GM18499 (cell line): ENCODE measurements around the gene JUNB.

Experiments
- ATAC-seq: cut with Tn5 transposase; IDR thresholded peaks from one replicate; pipeline ENCODE4 v1.9.1; 2021; ENCODE audit warnings: moderate number of reproducible peaks; ENCODE audit not compliant: insufficient read depth, unreplicated experiment

Gene JUNB

GRCh38 chr19:12773571-12773970, 17.7 kb upstream of the JUNB start:
- ATAC-seq = no peak

DNA sequence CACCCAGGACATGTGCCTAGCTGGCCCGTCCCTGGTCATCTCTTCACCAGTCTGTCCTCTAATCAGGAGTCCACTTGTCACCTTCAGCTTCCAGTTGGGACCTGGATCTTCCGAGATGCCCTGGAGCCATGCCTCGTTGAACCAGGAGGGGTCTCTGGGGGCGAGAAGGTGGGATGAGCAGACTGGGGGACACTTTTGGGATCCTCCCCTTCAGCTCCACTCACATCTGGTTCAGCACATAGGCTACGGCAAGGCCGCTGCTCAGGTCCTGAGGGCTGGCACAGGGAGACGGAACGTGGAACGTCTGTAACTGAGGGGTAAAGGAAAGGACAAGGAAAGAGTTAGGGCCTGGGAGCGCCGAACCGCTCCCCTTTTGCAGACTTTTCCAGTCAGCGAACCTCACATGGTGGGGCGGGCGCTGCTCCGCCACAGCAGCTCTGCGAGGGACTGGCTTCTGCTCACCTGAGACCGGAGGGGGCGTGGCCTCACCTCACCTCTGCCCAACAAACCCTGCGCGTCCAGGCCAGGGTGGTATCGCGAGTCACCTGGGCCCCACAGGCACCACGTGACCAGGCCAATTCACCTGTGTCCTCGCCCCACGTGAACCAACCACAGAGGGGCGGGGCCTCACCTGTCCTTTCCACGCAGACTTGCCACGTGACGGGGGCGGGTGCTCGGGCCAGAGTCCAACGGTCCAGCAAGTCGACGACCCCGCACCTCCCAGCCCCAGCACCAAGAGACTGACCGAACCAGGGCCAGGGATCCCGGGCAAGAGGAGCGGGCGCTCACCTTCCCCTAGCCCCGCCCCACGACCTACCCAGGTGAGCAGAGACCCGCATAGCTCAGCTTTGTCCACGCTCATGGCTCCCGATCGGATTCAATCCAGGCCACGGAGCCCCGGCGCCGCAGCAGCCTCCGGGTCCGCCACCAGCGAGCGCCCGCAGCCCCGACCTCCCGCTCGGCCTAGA, 16.4 kb upstream of the JUNB start, which contains the start of gene HOOK2:
Gene HOOK2, minus strand, starts transcription at position 965 of the 968 bp plus-strand sequence. Its CDS starts 103 bp downstream, at position 862.
- no peak for ATAC-seq

DNA sequence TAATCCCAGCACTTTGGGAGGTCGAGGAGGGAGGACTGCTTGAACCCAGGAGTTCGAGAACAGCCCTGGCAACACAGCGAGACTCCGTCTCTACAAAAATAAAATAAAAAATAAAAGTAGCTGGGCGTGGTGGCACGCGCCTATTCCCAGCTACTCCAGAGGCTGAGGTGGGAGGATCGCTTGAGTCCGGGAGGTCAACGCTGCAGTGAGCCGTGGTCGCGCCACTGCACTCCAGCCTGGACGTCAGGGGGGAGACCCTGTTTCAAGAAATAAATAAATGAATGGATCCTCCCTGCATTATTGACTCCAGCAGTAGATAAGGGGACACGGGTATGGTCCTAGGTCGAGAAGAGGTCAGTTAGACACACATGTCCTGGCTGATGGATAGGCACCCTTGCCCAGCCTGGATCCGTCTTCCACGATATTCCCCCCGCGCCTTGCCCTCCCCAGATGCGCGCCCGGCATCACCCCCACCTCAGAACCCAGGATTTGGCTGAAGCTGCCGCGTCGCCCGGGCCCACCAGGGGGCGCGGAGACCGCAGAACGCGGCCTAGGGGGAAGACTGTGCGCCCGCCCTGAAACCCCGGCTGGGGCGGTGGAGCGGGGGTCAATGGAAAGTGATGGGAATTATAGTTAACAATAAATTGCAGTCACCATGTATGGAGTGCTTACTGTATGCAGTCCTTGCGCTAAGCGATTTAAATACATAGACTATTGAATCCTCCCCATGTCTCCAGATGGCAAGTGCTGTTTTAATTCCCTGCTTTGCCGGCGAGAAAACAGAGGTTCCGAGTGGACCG, 13.9 kb upstream of the JUNB start:
- ATAC-seq = no peak

DNA sequence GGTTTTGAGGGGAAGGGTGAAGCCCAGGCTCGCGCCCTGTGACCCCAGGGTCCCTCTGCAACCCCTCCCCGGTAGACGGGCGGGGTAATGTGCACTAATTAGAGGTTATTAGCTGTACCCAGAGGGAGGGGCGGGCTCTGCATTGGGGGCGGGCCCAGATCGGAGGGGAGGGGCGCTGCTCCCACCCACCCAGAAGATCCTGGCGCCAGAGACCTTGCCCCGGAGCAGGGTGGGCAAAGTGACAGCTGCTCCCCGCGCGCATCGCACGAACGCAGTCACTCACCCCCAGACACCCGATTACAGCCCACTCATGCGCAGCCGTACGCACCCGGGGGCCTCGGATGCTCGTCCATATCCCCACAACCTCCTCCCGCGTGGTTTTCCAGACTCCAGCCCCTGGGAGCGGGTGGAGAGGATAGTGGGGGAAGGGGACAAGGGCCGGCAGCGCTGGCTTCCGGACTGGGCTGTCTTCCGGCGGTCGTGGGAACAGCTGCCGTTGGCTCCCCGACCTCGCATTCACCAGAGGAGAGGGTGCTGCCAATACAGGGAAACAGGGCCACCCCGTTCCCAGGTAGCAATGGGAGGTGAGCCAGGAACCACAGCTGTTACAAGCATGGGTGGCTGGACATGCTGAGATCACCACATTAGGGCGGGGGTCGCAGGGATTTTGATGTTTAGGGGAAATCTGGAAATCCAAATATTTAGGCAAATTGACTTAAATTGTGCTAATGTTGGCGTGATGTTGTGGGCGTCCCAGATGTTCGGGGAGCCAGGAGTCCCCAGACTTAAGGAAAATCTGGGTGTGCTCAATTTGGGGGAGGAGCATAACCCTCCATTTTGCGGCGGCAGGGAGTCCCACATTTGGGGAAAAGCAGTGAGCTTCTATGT, 13.0 kb upstream of the JUNB start:
- ATAC-seq = no peak

DNA sequence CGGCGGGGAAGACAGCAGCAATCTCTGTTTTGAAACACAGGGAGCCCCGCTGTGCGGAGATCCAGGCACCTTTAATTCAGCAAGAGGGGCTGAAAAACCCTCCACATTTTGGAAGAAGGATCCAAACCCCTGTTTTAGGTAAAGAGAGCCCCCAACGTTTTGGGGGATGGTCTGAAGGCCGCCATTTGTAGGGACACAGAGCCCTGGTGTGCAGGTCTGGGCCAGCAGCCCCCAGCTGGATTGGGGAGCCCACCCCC, 12.5 kb upstream of the JUNB start:
- ATAC-seq = no peak

- ATAC-seq = no peak
These were observed 11.9 kb upstream of the JUNB start for GRCh38 chr19:12779162-12779993.

DNA sequence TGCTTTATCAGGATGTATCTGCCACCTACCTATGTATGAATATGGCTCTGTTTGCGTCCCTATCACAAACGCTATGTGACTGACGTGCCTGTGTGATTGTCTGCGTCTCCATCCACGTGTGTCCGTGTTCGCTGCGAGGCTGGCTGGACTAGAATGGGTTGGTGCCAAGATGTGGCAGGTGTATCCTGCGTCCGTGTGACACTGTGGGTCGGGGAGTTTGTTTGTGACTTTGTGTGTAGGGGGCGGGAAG, 9.2 kb upstream of the JUNB start:
- ATAC-seq = no peak

DNA sequence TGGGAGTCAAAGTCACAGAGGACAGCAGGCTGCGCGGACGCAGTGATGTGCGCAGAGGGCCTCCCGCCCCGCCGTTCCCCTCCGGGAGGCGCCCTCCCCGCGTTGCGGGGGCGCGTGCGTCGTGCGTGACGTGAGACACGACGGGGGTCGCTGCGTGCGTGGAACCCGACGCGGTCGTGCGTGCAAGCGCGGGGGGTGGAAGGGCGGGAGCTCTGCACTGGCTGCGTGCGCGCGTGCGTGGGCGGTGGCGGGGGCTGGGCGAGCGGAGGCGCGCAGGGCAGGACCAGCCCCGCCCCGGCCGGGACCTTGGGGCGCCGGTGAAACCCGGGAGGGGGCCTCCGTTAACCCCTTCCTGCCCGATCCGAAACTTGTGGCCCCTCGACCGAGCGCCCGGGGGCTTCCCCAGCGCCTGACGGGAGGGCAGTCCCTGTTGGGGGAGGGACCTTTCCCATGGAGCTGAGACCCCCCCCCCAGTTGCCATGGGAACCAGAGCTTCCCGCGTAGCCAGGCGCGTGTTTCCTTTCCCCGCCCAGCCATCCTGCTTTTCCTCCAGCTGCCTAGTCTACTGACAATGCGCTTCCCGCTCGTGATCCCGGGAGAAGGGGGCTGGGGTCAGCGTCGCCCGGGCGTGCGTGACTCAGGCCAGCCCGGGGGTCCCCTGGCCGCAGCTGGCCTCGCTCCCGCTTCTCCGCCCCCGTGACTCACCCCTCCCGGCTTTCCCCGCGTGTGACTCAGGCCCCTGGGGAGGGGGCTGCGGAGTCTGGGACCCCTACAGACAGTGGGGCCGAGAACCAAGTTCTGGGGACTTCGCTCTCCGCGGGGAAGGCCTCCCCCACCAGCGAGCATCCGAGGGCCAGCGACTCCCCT, 8.6 kb upstream of the JUNB start:
- ATAC-seq = no peak

DNA sequence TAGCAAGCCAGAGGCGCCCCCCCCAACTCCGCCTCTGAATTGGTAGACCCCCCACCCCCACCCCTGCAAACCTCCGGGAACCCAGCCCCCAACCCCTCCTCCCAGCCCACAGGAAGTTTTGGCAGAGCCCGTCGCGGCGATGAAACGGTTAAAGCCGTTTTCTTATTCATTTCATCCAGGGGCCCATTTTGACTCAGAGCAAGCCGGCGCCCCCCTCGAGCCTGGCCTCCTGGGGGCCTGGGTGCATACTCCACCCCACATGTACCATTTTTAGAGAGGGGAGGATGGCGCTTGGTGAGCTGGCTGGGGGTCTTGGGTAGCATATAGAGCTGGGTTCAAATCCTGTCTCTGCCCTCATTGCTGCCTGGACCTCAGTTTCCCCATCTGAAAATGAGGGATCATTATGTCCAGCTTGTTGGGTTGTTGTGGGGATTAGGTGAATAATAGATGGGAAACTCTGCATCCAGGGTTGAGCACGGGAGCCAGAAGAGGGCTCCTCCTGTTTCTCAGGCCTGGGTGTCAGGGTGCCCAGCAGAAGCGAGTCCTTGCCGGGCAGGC, 7.9 kb upstream of the JUNB start:
- no peak for ATAC-seq

DNA sequence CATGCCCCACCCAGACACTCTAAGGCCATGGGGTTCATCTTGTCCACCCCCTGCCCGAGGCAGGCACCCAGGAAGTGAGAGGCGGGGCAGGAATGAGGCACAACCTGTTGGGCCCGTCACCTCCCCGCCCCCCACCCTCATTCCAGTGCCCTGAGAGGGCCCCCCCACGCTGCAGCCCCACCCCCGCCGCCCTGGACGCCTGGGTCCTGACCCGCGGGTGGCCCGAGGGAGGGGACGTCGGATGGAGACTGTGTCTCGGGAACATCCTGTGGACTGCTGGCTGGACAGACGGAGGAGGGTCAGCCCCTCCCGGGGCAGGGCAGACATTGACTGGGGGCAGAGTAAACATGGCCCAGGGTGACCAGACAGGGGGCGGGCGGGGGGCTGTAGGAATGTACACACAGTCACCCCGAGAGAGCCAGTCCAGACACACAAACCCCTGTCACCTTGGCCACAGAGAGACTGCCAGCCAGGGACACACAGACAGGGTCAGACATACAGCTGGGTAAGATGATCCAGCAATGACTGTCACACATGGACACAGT, 7.4 kb upstream of the JUNB start:
- no peak for ATAC-seq

DNA sequence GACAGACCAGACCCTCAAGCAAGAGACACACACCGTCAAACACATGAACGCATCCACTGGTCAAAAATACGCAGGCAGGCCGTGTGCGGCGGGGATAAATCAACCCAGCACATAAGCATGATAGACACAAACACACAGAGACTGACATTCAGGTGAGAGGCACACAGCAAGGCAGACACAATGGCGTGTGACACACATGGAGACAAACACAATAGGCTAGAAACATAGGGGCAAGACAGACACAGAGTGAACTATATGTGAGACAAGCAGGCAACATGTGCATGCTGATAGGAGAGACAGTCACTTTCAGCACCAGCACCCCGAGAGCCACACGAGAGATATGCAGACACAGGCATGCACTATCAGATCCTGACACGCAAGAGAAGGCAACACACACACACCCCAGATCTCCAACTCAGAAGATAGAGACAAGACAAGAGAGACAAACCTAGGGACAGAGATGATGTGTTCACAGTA, 6.9 kb upstream of the JUNB start:
- no peak for ATAC-seq

- no peak for ATAC-seq
These were observed 6.3 kb upstream of the JUNB start for GRCh38 chr19:12784871-12785430.

DNA sequence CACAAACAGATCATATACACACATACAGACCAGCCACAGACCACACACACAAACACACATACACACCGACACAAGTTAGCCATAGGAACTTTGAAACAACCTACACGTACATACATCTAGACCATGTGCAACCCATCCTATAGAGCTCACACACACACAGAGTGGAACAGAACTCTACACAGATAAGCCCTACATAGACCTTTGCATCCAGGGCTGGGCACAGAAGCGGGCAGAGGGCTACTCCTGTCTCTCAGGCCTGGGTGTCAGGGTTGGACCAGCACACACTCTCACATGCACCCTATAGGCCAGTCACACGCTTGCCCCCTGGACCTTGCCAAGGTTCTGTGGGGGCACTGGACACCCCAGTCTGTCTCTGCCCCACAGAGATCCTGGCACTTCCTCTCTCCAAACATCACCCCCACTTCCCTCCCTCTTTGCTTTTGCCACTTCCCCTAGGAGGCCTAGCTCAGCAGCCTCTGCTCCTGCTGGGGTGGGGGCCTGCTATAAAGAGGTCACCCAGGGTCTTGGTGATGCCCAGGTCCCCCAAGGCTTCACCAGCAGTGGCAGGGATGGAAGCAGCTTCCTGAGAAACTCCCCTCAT, 5.8 kb upstream of the JUNB start:
- ATAC-seq = no peak

DNA sequence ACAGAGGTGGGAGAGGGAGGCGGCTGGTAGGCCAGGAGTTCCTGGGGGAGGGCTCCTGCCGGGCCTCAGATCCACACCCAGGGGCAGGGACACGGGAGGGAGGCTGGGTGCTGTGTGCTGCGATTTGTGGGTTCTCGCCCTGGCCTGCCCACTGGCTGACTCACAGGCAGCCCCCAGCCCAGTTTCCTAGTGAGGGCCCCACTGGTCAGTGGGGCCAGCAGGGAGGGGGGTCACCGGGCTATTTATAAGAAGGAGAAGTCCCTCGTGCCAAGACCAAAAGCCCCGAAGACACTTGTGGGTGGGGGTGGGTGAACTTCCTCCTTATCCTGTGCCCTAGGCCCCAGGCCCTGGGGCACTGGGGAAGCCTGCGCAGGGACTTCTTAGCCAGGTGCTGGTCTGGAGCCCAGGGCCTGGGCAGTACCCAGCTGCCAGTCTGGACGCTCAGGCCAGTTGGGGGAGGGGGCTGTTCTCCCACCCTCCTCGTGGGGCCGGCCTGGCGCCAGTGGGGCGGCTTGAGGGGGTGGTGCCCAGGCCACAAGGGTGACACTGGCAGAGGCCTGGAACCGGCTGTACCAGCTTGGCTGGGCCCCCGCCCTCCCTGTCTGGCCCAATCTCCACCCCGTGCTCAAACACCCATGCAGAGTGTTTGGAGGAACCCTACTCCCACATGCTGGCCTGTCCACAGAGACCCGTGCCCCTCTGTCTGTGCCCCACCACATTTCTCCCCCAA, 5.0 kb upstream of the JUNB start:
- ATAC-seq = no peak

DNA sequence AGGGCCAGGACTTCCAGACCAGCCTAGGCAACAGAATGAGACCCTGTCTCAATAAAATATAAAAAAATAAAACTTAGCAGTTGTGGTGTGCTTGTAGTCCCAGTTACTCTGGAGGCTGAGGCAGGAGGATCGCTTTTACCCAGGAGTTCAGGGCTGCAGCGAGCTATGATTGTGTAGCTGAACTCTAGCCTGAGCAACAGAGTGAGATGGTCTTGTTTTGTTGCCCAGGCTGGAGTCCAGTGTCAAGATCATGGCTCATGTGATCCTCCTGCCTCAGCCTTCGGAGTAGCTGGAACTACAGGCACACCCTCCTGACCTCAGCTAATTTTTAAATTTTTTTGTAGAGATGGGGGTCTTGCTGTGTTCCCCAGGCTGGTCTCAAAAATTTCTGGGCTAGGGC, 4.3 kb upstream of the JUNB start:
- ATAC-seq = no peak

DNA sequence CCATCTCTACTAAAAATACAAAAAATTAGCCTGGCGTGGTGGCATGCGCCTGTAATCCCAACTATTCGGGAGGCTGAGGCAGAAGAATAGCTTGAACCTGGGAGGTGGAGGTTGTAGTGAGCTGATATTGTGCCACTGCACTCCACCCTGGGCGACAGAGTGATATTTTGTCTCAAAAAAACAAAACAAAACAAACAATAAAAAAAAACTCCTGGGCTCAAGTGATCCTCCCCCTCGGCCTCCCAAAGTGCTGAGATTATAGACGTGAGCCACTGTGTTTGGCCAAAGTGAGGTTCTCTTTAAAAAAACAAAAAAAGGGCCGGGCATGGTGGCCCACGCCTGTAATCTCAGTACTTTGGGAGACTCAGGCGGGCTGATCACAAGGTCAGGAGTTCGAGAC, 3.8 kb upstream of the JUNB start:
- no peak for ATAC-seq

DNA sequence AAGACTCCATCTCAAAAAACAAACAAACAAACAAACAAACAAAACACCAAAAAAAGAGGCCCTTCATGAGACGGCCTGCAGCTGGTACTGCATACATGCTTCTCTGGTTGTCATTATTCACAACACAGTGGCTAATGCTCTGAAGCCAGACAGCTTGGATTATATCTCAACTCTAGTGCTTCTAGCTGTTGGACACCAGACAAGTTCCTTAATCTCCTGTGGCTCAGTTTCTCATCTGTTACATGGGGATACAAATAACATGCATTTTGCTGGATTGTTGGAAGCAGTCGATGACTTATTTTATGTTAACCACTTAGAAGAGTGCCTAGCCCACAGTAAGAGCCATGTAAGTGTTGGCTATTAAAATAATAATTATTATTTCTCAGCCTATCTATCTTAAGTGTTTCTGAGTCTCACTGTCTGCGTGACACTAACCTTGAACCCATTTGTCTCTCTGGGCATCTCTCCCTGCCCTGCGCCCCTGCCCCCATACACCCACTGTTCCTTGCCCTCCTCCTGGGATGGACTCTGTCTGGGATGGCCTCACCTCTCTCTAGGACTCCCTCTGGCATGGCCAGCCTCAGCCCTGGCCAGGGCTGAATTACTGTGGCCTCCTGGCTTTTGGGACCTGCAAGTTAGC, 3.1 kb upstream of the JUNB start:
- ATAC-seq = no peak
